ENCODE measurements around the gene CRY1. TPM values are rescaled to one million over a fixed set of nuclear protein-coding genes. Genes with fewer than 3 reads are reported as not detected.

CRY1 gene
- total RNA-seq, 4 donors from 2014 or later, result 11.1 to 22.7 (median 11.7) TPM

GRCh38 chr12:106957583-106957982 is 135.8 kb downstream of the CRY1 start:
- Histone ChIP-seq H3K36me3 (no peaks in the 10 kb centered on the region), H3K9me3 (no peaks in the 10 kb centered on the region), H3K4me3 (peak overlapping the region; percentile 66 to 92 (median 80)), H3K4me1 (peaks cover 20 to 27% of the 10 kb centered on the region in 2 donors), H3K27me3 (no peaks in the 10 kb centered on the region), H3K27ac (peak overlapping the region in 3 of 4 donors; percentile 87 to 97 (median 96))
- ATAC-seq, result no peak
- no peak for TF ChIP-seq POLR2A (IDR thresholded peaks at IDR 0.05)
- TF ChIP-seq CTCF (IDR thresholded peaks at IDR 0.05 in 4 of 5, conservative IDR thresholded peaks at IDR 0.05 in 1 of 5), result no peak
- intact Hi-C loops (cut with DNase I; ENCODE audit: low total_unique reads) (loop anchor here (5.0 kb wide), 2 partner anchors 185 to 650 kb away; partner anchors contain the start of gene RIC8B), in situ Hi-C loops (cut with MboI; ENCODE audit: low sequenced_read_pairs in 4 of 4) (loop anchor here in 1 of 4 donors (10.0 kb wide), 1 partner anchor 147 kb away; no protein-coding TSS in a partner anchor)
- no peak for DNase-seq

- Histone ChIP-seq H3K27me3 (no peaks in the 10 kb centered on the region), H3K27ac (peak overlapping the region; percentile 87 to 97 (median 92)), H3K36me3 (no peaks in the 10 kb centered on the region), H3K4me3 (peak overlapping the region; percentile 66 to 92 (median 80)), H3K4me1 (peaks cover 20 to 27% of the 10 kb centered on the region in 2 donors), H3K9me3 (no peaks in the 10 kb centered on the region)
- in situ Hi-C loops (cut with MboI; ENCODE audit: low sequenced_read_pairs in 4 of 4), result loop anchor here in 1 of 4 donors (10.0 kb wide), 1 partner anchor 149 kb away; no protein-coding TSS in a partner anchor
- ATAC-seq, result peak; percentile 47
- intact Hi-C loops (cut with DNase I; ENCODE audit: low total_unique reads), result loop anchor here (5.0 kb wide), 2 partner anchors 184 to 649 kb away; partner anchors contain the start of gene RIC8B
- TF ChIP-seq CTCF (IDR thresholded peaks at IDR 0.05 in 4 of 5, conservative IDR thresholded peaks at IDR 0.05 in 1 of 5), result peak in 2 of 5 experiments; percentile 24 to 25
- TF ChIP-seq POLR2A (IDR thresholded peaks at IDR 0.05), result peak in 1 of 2 donors; percentile 20
- DNase-seq, result peak; percentile 39 to 49
These were observed 137.2 kb downstream of the CRY1 start for GRCh38 chr12:106956048-106956578.

GRCh38 chr12:106955377-106956047 is 137.8 kb downstream of the CRY1 start, which contains the start of gene TMEM263:
Gene TMEM263, plus strand, starts transcription at chr12:106955907. Its CDS starts 11,210 bp downstream, at chr12:106967117.
- intact Hi-C loops (cut with DNase I; ENCODE audit: low total_unique reads), result loop anchor here (1.0 to 5.0 kb wide), 5 partner anchors 32 to 648 kb away; partner anchors contain the start of genes CRY1, MTERF2 and RIC8B
- peak in 1 of 5 experiments; percentile 7 for TF ChIP-seq CTCF (IDR thresholded peaks at IDR 0.05 in 4 of 5, conservative IDR thresholded peaks at IDR 0.05 in 1 of 5)
- TF ChIP-seq POLR2A (IDR thresholded peaks at IDR 0.05), result peak; percentile 88 to 94
- DNase-seq (peak; percentile 89 to 91), ATAC-seq (peak; percentile 78 to 82)
- in situ Hi-C loops (cut with MboI; ENCODE audit: low sequenced_read_pairs in 4 of 4), result loop anchor here in 1 of 4 donors (10.0 kb wide), 1 partner anchor 149 kb away; no protein-coding TSS in a partner anchor
- Histone ChIP-seq H3K4me3 (peak within 1 kb of the TSS; percentile 66 to 92 (median 80)), H3K4me1 (peaks cover 20 to 27% of the 10 kb centered on the region in 2 donors), H3K27ac (peak within 1 kb of the TSS; percentile 87 to 97 (median 92)), H3K9me3 (no peaks in the 10 kb centered on the region), H3K27me3 (no peaks in the 10 kb centered on the region), H3K36me3 (no peaks in the 10 kb centered on the region)

- Histone ChIP-seq H3K27me3 (no peaks in the 10 kb centered on the region), H3K9me3 (no peaks in the 10 kb centered on the region), H3K4me1 (peaks cover 20 to 27% of the 10 kb centered on the region in 2 donors), H3K4me3 (peak overlapping the region; percentile 66 to 92 (median 80)), H3K36me3 (no peaks in the 10 kb centered on the region), H3K27ac (peak overlapping the region; percentile 87 to 97 (median 92))
- intact Hi-C loops (cut with DNase I; ENCODE audit: low total_unique reads), result loop anchor here (1.0 to 5.0 kb wide), 5 partner anchors 33 to 647 kb away; partner anchors contain the start of genes CRY1, MTERF2 and RIC8B
- ATAC-seq (peak; percentile 10 to 13), DNase-seq (peak; percentile 6 to 45)
- in situ Hi-C loops (cut with MboI; ENCODE audit: low sequenced_read_pairs in 4 of 4), result loop anchor here in 1 of 4 donors (10.0 kb wide), 1 partner anchor 150 kb away; no protein-coding TSS in a partner anchor
- TF ChIP-seq CTCF (IDR thresholded peaks at IDR 0.05 in 4 of 5, conservative IDR thresholded peaks at IDR 0.05 in 1 of 5), result no peak
- TF ChIP-seq POLR2A (IDR thresholded peaks at IDR 0.05), result no peak
These were observed 138.6 kb downstream of the CRY1 start for GRCh38 chr12:106954462-106955376.

Data from gastrocnemius medialis (tissue), 4 donors.